GM21367 (cell line): ENCODE measurements around the gene BLCAP.

ENCODE experiments used
- ATAC-seq: cut with Tn5 transposase; IDR thresholded peaks from one replicate; pipeline ENCODE4 v1.9.1; 2021; ENCODE audit not compliant: unreplicated experiment

BLCAP gene

DNA sequence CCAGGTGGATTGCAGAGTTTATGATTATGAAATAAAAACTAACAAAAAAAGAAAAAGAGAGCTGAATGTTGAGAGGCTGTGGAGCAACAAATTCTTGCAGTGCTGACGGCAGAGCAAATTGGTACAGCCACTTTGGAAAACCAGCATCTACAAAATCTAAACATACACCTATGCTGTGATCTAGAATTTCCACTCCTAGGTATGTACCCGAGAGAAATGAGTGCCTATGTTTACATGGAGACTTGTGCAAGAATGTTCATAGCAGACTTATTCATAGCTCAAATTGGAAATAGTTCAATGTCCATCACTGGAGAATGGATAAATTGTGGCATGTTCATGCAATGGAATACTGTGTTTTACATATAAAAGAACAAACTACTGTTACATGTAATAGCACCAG lies 3.0 kb upstream of the BLCAP start:
- ATAC-seq: no peak

DNA sequence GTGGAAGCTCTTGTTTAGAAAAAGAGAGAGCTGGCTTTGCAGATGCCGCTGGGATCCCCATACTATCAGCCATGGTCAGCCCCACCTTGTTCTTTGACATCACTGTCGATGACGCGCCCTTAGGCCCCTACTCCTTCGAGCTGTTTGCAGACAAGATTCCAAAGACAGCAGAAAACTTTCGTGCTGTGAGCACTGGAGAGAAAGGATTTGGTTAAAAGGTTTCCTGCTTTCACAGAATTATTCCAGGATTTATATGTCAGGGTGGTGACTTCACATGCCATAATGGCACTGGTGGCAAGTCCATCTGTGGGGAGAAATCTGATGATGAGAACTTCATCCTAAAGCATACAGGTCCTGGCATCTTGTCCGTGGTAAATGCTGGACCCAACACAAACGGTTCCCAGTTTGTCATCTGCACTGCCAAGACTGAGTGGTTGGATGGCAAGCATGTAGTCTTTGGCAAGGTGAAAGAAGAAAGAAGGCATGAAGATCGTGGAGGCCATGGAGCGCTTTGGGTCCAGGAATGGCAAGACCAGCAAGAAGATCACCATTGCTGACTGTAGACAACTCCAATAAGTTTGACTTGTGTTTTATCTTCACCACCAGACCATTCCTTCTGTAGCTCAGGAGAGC lies 2.4 kb upstream of the BLCAP start:
- no peak for ATAC-seq

DNA sequence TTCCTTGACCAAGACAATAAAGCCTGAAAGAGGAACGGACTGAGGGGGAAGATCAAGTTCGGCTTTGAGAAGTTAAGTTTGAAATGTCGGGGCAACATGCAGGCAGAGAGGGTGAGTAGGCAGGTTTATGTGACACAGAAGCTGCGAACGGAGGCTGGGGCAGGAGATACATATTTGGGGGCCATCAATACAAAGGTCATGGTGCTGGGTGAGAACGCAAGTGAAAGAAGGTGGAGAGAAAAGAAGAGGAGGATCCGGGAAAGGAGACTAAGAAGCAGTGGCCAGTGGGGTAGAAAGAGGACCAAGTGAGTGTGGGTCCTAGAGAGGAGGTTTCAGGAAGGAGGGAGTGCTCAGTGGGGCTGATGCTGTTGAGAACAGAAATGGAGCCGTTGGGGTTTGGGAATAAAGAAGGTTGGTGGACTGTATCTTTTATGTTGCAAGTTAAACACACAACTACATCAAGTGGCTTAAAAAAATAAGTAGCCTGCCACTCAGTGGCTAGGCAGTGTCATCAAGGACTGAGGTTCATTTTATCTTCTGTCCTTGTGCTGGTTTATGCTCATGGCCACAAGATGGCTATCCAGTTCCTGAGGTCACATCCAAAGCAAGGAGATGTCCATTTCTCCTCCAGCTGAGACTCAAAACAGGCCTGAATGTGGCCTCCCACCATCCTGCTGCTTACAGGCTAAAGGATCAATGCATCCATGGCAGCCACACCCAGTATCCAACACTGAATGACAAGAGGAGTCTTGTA lies 1.7 kb upstream of the BLCAP start:
- ATAC-seq: no peak

DNA sequence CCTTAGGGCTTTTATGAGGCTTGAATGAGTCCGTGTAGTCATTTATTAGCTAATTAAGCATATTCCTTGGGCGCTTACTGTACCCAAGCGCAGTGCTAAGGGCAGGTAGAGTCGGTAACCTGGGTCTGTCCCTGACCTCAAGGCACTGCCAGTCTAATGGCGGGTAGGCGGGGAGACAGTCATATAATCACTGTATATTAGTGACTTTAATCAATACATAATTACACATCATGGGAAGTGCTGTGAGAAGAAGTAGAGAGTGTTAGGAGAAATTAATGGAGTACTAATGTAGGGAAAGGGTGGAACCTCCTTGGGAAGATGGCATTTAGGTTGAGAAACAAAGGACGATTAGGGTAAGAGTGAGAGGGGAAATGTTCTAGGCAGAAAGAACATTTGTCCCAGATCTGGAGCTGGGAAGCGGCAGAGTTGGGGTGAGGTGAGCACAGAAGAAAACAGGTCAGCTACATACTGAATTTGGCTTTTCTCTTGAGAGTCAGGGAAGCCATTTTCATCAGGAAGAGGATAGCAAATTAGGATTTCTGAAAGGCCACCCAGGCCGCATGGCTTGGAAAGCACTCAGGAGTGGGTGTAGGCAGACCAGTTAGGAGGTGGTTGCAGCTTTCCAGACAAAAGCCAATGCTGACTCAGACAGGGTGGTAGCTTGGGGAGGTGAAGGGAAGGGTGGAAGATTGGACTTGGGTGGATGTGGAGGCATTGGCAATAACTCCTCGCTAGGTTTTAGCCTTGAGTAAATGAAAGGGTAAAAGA lies 954 bp upstream of the BLCAP start:
- ATAC-seq: no peak

DNA sequence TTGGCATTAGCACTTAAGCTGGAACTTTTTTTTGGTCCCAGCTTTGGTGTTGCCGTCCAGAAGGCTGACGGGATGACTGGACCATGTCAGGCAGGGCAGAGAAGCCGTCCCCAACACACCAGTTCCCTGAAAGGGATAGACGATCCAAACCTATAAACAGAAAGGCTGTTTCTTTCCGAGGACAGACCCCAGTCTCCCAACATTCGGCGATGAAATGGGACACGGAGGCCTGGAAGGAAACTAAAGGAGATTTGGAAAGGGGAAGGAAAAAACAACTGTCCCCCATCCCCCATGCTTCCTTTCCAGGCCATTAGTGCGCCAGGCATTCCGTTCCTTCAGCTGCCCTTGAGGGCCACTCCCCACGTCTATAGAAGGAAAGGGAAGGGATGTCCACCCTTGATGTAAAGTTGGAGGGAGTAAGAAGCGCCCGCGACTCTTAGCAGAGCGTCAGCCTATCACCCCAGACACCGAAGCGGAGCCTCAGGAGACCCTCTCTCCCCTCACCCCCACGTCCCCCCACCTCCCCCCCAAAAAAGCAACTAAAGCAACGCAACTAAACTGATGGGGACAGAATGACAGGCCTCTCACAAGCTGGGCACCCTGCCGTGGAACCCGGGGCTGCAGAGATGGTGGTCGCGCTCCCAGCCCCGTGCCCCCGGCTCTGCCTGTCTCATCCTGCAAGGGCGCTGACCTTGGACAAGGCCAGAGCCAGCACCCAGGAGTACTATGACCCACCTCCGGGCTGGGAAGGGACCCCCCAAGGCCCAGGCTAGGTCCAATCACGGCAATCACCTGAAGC lies 638 bp downstream of the BLCAP start:
- ATAC-seq: no peak

DNA sequence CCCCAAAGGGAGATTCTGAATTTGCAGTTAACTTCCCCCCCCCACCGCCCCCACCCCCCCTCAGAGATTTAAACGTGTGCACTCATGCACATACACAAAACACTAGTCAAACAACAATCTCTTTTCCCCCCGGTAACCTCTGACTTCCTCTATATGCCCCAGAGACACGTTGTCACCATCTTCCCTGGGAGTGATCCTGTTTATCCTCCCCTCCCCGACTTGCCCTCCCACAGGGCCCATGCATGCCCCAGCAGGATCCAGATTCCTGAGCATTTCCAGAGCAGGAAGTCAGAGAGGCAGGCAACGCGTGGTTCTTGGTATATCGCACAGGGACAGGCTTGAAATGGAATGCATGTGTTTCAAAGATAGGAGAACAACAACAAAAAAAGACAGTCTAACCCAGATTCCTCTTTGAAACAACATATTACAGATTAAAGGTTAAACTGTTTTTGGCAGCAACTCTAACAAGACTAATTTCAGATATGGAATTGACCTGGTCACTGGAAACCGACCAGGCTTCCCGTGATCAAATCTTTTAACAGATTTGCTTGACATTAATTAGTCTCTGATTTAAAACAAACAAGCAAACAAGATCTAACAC lies 1.3 kb downstream of the BLCAP start:
- no peak for ATAC-seq

DNA sequence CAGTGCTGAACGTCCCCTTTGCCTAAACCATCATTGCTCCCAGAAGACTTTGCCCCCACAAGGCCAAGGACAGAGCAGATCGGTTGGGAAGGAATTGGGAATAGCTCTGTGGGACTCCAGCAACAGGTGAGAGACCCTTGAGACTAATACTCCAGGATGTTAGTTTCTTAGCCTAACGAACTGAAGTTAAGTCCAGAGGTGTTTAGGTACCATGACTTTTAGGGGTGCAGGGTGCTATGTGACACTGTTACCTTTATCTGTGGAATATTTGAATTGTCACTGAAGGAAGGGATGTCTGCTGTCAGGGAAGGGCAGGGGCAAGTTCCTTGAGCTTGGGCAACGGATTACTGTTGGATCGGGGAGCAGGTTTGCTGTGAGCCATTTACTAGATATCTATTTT lies 1.9 kb downstream of the BLCAP start:
- ATAC-seq: no peak

DNA sequence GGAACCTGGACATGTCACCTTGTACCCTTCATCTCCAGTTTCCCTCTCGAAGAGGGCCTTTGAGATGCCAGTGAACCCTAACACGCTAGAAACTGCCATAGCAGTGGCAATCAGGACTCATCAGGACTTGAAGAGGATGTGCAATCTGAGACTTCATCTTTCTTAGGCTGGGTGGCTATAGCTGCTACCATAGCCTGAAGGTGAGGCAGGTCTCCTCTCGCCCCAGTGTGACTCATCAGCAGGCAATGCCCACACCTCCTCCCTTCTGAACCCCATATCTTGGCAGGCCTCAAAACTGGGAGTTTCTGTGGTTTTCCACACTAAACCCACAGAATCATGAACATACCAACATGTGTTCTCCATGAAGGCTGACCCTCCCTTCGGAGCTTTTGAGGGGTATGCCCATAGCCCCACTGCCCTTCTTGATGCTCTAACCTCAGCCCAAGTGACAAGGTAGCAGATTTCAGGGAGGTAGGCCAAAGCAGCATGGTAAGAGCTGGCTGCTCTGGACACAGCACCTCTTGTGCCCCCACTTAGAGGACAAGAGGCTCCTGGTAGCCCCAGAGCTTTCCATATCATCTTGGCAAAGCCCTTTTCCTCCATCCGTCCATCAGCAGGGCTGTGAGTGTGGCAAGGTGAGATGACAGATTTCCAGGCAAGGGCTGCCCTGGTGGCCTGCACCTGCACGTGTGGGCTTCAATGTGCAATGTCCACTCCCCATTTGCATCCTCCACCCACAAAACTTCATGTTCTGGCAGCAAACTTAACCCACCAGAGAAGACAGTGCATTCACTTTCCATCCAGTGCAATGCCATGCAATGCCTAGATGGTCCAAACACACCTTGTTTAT lies 2.6 kb downstream of the BLCAP start:
- no peak for ATAC-seq

DNA sequence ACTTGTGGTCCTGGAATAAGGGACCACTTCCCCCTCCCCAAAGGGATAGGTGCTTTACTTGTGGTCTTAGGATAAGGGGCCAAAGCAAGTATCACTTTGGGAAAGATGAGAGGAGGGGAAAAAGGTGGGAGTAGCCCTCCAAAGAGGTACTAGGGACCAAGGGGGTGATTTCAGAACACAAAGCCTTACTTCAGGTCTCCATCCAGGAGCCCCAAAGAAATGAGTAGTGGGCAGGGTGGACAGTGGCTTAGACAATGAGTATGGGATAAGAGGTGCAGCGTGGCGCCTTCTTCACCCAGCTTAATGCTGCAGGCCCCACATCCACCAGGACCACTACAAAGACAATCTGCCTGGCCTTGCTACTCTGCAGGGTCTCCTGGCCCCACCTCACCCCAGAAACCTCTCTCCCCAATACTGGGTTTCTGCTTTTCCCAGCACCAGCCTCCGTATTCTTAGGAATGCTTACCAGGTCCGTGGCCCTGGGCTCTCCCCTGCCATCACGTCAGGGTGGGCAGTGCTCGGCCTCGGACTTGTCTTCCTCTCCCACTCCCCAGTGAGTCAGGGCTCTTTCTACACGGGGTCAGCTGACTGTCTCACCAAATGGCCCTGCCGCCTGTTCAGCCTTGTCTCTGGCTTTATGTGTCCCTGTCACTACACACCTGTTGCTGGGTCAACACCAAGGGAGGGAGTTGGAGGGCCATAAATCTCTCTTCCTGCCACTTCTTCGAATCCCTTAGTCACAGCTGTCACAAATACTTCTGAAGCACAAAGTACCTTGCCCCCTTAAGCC lies 3.6 kb downstream of the BLCAP start:
- ATAC-seq: no peak

DNA sequence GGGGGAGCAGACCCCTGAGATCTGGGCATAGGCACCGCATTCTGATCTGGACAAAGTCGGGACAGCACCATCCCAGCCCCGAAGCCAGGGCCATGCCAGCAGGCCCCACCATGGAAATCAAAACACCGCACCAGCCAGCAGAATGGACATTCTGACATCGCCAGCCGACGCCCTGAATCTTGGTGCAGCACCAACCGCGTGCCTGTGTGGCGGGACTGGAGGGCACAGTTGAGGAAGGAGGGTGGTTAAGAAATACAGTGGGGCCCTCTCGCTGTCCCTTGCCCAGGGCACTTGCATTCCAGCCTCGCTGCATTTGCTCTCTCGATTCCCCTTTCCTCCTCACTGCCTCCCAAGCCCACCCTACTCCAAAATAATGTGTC lies 4.7 kb downstream of the BLCAP start:
- no peak for ATAC-seq

DNA sequence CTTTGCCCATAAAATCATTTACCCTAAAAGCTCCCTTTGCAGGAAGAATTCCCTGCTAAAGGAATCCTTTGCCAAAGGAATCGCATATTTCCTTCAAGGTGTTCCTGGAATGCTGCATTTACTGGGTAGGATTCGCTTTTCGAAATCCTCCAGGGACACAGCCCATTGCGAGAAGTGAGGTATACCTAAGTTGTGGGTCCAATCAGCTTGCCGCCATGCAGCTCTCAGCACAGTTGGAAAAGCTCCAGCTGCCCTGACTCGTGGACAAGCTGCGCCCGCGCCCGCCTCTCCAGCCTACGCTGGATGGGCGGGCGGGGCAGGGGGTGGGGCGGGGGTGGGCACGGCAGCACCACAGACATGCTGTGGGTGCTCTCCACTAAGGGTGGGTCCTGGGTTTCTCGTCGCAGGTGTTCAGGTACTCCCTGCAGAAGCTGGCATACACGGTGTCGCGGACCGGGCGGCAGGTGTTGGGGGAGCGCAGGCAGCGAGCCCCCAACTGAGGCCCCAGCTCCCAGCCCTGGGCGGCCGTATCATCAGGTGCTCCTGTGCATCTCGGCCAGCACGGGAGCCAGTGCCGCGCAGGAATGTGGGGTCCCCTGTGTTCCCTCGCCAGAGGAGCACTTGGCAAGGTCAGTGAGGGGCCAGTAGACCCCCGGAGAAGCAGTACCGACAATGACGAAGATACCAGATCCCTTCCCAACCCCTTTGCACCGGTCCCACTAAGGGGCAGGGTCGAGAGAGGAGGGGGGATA lies 5.2 kb downstream of the BLCAP start:
- no peak for ATAC-seq

DNA sequence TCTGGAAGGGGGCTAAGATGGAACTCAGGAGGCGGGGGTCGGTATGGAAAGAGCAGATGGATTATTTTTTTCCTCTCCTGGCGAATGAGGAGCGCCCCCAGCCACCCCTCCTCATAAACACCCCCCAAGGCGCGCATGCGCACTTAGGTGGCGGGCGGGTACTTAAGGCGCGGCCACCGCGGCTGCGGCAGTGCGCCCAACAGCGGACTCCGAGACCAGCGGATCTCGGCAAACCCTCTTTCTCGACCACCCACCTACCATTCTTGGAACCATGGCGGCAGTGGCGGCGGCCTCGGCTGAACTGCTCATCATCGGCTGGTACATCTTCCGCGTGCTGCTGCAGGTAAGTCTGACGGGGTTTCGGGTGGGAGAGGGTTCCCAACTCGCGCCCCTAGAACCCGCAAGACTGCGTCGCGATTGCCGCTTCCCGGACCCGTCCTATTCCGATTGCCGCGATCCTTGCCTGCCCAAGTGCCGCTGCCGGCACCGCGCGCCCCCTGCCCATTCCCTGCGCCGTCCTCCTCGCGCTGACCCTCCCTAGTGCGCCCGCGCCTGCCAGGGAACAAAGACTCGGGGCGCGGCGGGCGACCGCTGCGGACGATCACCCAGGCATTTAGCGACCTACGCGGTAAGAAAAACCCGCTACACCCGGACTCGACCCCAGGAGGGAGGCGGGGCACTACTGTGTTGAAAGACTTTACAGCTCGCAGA lies 6.5 kb downstream of the BLCAP start, which contains the start of gene NNAT:
Gene NNAT, plus strand, starts transcription at position 190 of the 711 bp plus-strand sequence. Its CDS starts 82 bp downstream, at position 272.
- ATAC-seq: no peak

DNA sequence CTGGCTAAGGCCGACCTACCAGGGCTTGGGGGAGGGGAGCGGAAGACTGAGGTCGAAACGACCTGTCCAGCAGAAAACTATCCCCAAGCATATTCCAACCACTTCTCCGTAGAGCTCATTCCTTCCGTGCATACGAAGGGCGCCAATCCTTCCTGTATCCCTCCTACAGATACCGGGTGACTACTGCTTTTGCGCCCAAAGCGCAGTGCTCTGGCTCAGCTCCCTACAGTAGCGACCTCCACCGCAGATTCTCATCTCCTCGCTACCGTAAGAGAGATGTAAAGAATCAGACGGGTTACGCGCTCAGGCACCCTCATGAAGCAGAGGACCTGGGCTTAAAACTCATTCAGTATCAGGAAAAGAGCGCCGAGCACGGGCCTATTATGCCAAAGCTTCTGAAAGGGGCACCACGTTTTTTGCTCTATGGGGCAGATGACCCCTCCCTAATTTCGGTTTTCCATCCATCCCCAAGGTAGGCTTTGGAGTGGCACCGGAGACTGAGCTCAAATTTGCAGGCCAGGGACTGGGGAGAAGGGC lies 7.2 kb downstream of the BLCAP start:
- no peak for ATAC-seq

DNA sequence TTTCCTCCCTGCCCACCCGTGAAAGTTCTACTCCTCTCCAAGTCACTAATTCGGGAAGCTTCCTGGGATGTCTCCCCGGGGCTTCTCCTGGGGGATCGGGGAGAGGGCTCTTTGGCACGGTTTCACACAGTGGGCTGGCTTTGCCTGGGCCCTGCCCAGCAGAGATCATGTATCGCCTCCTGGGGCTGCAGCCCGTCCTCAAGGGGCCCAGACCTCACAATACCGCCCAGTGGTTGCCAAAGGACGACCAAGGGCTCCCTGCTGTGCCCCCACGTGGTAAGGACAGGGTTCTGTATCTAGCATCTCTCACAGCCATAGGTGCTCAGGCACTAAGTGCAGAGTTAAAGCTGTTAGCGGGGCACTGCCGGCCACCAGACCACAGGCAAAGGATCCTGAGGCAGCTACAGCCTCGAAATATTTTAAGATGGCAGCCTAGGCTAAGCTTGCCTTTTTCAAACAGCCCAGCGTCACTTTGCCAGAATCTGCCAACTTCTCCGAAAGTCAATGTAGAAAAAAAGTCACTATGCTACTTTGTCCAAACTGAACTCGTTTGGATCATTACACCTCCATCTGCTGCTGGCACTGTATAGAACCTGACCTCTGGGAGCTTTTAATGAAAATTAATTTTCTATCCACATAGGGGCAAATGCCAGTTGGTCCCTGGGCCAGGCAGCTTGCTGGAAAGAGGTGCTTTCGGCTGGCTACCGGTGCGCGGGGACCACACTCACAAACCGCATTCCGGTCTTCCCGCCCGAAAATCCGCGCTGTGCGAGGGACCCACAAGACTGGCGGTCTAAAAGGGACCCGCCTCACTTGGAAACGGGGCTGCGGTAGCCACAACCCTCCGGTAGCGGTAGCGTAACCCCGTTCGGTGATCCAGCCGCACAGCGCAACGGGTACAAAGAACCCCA lies 7.9 kb downstream of the BLCAP start:
- ATAC-seq: no peak

DNA sequence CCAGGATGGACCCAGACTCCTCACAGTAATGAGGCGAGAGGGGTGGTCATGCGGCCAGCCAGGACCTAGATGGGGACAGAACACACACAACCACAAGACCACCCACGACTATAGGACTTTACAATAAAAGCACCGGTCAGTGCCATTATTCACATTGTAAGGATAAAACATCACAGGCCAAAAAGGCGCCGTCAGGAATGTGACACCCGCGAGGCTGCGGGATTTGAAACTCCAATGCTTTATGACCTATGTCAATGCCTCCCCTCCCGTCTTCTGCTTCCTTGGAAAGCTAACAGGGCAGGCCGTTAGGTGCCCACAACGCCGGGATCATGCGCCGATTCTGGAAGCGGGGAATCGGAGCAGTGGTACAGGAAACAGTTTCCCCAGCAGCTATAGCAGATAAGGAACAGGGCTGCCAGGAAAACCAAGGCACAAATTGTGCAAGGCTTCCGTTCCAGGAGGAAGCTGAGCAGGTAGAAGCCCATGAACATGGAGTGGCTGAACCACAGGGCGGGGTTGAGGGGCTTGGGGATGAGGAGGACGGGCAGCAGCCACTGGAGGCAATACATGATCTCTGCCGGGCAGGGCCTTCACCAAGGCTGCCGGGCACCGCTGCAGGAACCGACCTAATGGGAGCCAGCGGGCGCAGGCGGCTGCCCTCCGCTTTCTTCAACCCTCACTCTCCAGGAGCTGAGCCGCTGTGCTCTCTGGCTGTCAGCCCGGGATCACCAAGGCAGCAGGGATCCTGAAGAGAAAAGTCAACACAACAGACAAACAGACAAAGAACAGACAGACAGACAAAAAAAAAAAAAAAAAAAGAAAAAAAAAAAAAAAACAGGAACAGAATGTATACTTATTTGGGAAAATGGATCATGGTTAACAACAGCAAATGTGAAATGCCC lies 8.8 kb downstream of the BLCAP start:
- no peak for ATAC-seq
